GM18867 (cell line): ENCODE results near the gene GXYLT2.

Source experiments
- ATAC-seq: cut with Tn5 transposase; IDR thresholded peaks from one replicate; pipeline ENCODE4 v1.9.1; 2021; ENCODE audit warnings: mild to moderate bottlenecking, moderate library complexity; ENCODE audit not compliant: unreplicated experiment

Gene GXYLT2

GRCh38 chr3:73004316-73004715, 116.5 kb downstream of the GXYLT2 start:
- no peak for ATAC-seq

- ATAC-seq: no peak
Measured at GRCh38 chr3:73007992-73008712, 120.3 kb downstream of the GXYLT2 start.

GRCh38 chr3:73009008-73009407, 121.2 kb downstream of the GXYLT2 start:
- ATAC-seq: no peak

- ATAC-seq: no peak
Measured at GRCh38 chr3:73009750-73010149, 121.9 kb downstream of the GXYLT2 start.

GRCh38 chr3:73010158-73010557, 122.3 kb downstream of the GXYLT2 start:
- no peak for ATAC-seq

- ATAC-seq: no peak
Measured at GRCh38 chr3:73018298-73018697, 130.5 kb downstream of the GXYLT2 start.

GRCh38 chr3:73018790-73019441, 131.1 kb downstream of the GXYLT2 start:
- ATAC-seq: no peak

GRCh38 chr3:73021301-73021835, 133.5 kb downstream of the GXYLT2 start:
- no peak for ATAC-seq

GRCh38 chr3:73024836-73025235, 137.0 kb downstream of the GXYLT2 start:
- no peak for ATAC-seq

- no peak for ATAC-seq
Measured at GRCh38 chr3:73026111-73026759, 138.4 kb downstream of the GXYLT2 start.
